Measurements from ENCODE around the gene CAST. TPM values are rescaled to one million over a fixed set of nuclear protein-coding genes. Genes with fewer than 3 reads are reported as not detected.

The CAST gene
- total RNA-seq, 2 donors from 2014 or later = 175 to 347 TPM

GRCh38 chr5:96763026-96763425 lies 100.8 kb downstream of the CAST start:
- Histone ChIP-seq H3K27me3 (replicated peaks; ENCODE audit: insufficient read depth) (no peaks in the 10 kb centered on the region), H3K9me3 (no peaks in the 10 kb centered on the region), H3K36me3 (peaks cover 61% of the 10 kb centered on the region), H3K4me1 (ENCODE audit: control insufficient read depth in 1 of 2, low read depth in 2 of 2) (no peaks in the 10 kb centered on the region), H3K4me3 (no peak overlapping the region), H3K27ac (no peak overlapping the region)
- DNase-seq (ENCODE audit: low spot score) (no peak), ATAC-seq (ENCODE audit: insufficient number of reproducible peaks, low FRiP score, low read depth) (no peak)
- TF ChIP-seq CTCF (IDR thresholded peaks at IDR 0.05) = no peak

- H3K27me3 ChIP-seq (replicated peaks; ENCODE audit: insufficient read depth) = no peaks in the 10 kb centered on the region
- TF ChIP-seq CTCF (IDR thresholded peaks at IDR 0.05) = no peak
- no peak for ATAC-seq (ENCODE audit: insufficient number of reproducible peaks, low FRiP score, low read depth)
- H3K36me3 ChIP-seq = peaks cover 72% of the 10 kb centered on the region
- DNase-seq (ENCODE audit: low spot score) = no peak
- H3K9me3 ChIP-seq = no peaks in the 10 kb centered on the region
- no peaks in the 10 kb centered on the region for H3K4me1 ChIP-seq (ENCODE audit: control insufficient read depth in 1 of 2, low read depth in 2 of 2)
- H3K27ac ChIP-seq = no peak overlapping the region
- no peak overlapping the region for H3K4me3 ChIP-seq
These were observed 102.9 kb downstream of the CAST start for GRCh38 chr5:96765043-96765442.

GRCh38 chr5:96768708-96769251 lies 106.6 kb downstream of the CAST start:
- Histone ChIP-seq H3K27ac (no peak overlapping the region), H3K4me3 (no peak overlapping the region), H3K9me3 (no peaks in the 10 kb centered on the region), H3K36me3 (peaks cover 85% of the 10 kb centered on the region), H3K4me1 (ENCODE audit: control insufficient read depth in 1 of 2, low read depth in 2 of 2) (no peaks in the 10 kb centered on the region), H3K27me3 (replicated peaks; ENCODE audit: insufficient read depth) (no peaks in the 10 kb centered on the region)
- no peak for TF ChIP-seq CTCF (IDR thresholded peaks at IDR 0.05)
- ATAC-seq (ENCODE audit: insufficient number of reproducible peaks, low FRiP score, low read depth) = no peak
- no peak for DNase-seq (ENCODE audit: low spot score)

- H3K4me3 ChIP-seq = no peak overlapping the region
- DNase-seq (ENCODE audit: low spot score) (no peak), ATAC-seq (ENCODE audit: insufficient number of reproducible peaks, low FRiP score, low read depth) (no peak)
- H3K27me3 ChIP-seq (replicated peaks; ENCODE audit: insufficient read depth) = no peaks in the 10 kb centered on the region
- H3K36me3 ChIP-seq = peaks cover 69% of the 10 kb centered on the region
- H3K9me3 ChIP-seq = no peaks in the 10 kb centered on the region
- TF ChIP-seq CTCF (IDR thresholded peaks at IDR 0.05) = no peak
- peaks cover 2% of the 10 kb centered on the region in 2 donors for H3K4me1 ChIP-seq (ENCODE audit: control insufficient read depth in 1 of 2, low read depth in 2 of 2)
- no peak overlapping the region for H3K27ac ChIP-seq
These were observed 109.2 kb downstream of the CAST start for GRCh38 chr5:96771395-96771794.

- ATAC-seq (ENCODE audit: insufficient number of reproducible peaks, low FRiP score, low read depth) = no peak
- Histone ChIP-seq H3K4me1 (ENCODE audit: control insufficient read depth in 1 of 2, low read depth in 2 of 2) (peaks cover 3 to 9% of the 10 kb centered on the region in 2 donors), H3K9me3 (no peaks in the 10 kb centered on the region), H3K27ac (no peak overlapping the region), H3K4me3 (no peak overlapping the region), H3K27me3 (replicated peaks; ENCODE audit: insufficient read depth) (no peaks in the 10 kb centered on the region), H3K36me3 (peaks cover 62% of the 10 kb centered on the region)
- no peak for TF ChIP-seq CTCF (IDR thresholded peaks at IDR 0.05)
- DNase-seq (ENCODE audit: low spot score) = no peak
These were observed 109.9 kb downstream of the CAST start for GRCh38 chr5:96772111-96772510.
